NCI-H510A treated with DMSO at 0.1 percent for 48 hours (cell line): Measurements from ENCODE around the gene POLR1A.

Source experiments
- DNase-seq: peaks from one replicate; lab custom pipeline; 2025; lab: John Stamatoyannopoulos, UW

The POLR1A gene

GRCh38 chr2:86064006-86064405 lies 41.7 kb downstream of the POLR1A start:
- no peak for DNase-seq

DNA sequence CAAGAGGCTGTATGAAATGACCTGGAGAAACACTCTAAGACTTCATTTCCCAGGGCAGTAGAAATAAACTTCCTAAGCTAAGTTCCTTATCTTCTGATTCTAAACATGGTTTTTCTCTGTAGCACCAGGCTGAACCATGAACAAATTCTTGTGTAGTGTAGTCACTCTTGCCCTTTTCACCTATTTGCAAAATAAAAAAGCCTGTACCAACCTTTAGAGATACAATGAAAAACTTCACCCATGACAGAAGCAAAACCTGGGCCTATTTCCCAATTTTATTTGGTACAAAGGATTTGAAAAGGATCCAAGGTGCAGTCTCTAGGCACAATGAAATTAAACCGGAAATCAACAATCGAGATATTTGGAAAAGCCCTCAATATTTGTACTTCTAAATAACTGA lies 43.6 kb downstream of the POLR1A start:
- DNase-seq, result no peak

- no peak for DNase-seq
These were observed 48.9 kb downstream of the POLR1A start for GRCh38 chr2:86056590-86057331.

DNA sequence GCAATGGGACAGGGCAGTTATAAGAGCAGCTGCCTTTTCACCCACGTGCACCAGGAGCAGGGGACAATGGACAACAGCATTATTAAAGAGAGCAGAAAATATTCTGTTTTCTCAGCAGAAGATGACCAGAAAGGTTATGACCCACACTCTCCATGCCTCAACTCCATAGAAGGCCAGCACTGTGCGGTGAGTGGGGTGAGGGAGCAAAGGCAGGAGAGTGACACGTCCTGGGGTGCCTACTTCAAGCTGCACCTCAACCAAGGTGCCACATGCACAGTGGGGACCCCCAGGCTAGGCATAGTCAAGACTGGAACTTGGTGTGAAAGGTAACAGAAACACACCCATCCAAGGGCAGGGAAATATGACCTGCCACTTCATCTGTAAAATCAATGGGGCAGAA lies 50.4 kb downstream of the POLR1A start:
- no peak for DNase-seq

DNA sequence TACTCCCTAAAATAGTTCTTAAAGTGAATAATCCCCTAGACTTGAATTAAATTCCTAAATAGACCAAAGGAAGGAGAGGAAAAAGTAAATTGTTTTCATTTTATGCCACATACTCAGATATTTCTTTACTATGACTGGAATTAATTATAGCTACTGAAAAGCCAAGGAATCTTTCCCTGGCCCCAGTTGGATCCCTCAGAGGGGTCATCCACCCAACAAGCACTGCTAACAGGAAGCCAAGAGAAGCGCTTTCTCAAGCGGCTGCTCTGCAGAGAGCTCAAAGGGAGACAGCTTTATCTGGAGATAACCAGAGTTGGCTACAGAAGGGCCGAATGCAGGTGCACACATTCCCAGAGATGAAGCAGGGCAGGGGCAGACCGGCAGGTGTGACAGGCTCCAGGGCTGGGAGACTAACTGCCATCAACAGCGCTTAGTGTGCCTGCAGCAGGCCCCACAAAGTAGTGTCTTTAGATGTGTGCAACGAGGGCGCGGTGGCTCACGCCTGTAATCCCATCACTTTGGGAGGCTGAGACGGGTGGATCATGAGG lies 51.1 kb downstream of the POLR1A start:
- DNase-seq, result no peak

DNA sequence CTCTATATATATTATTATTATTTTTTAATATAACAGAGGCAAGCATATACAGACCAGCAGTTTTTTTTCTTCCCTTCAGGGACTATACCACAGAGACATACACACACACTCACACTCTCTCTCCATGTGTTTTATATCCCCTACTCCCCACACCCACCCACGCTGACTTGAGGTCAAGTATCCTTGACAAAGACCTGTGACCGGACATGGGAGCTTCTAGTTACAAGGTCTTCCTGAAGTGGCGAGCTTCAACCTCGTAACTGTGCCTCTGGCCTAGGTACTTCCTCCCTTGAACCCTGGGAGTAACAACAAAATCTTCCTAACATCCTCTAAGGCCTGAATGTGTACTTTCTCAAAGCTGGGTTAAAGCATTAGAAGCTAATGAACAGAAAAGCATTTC lies 52.5 kb downstream of the POLR1A start:
- no peak for DNase-seq

DNA sequence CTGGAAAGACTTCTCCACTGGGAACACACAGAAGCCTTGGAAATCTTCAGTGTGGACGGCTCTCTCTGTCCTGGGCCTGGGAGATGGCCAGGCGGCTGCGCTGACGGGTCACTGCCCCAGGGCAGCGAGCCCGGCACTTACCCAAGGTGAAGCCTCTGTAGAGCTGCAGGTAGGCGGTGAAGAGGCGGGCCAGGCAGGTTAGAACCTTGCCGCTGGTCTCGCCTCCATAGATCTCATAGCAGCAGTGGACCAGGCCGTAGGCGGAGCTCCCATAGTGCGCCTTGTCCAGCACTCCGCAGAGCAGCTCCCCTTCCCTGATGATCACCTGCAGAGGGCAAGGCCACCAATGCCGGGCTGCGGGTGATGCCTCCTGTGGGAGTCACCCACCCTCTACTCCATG lies 53.0 kb downstream of the POLR1A start:
- DNase-seq, result no peak

GRCh38 chr2:86052265-86052664 lies 53.4 kb downstream of the POLR1A start:
- no peak for DNase-seq

GRCh38 chr2:86050301-86050700 lies 55.4 kb downstream of the POLR1A start:
- no peak for DNase-seq

- DNase-seq, result no peak
These were observed 56.2 kb downstream of the POLR1A start for GRCh38 chr2:86049529-86049928.

DNA sequence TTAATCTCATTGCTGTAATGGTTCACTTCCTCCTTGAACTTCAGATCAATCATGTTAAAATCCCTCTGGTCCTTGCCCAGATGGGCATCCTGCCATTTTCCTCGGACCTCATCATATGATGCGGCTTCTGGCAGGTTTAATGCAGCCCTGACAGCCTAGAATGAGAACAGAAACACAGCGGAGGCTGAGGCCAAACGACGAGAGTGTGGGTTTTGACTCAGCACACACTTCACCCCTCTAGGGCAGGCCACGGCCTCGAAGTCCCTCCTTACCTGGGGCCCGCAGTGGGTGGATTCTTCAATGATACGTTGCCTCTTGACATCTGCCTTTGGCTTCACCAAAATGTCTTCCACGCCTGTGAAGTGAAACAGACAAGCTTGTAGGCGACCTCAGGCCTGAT lies 56.8 kb downstream of the POLR1A start:
- no peak for DNase-seq

GRCh38 chr2:86048383-86048701 lies 57.3 kb downstream of the POLR1A start:
- DNase-seq, result no peak

GRCh38 chr2:86047575-86048382 lies 57.9 kb downstream of the POLR1A start:
- DNase-seq, result no peak

DNA sequence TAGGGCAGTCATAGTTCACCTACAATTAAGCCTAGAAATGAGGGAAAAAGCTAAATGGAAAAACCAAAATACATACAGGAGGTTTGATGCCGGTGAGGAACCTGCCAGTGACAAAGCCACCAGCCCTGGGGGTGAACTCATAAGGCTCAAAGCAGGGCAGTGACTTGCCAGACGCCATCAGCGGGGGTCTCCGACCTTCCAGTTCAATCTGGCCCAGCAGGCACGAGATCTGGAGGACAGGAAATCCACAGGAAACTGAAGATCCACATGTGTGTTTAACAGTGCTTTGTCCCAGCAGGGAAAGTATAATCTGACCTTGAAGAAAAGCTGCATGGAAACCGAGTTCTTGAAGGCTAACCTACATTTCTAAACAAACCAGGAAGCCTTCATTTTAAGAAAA lies 60.1 kb downstream of the POLR1A start:
- no peak for DNase-seq

- DNase-seq, result no peak
These were observed 61.1 kb downstream of the POLR1A start for GRCh38 chr2:86044614-86045013.

GRCh38 chr2:86044045-86044444 lies 61.6 kb downstream of the POLR1A start:
- DNase-seq, result no peak

GRCh38 chr2:86042256-86043168 lies 63.2 kb downstream of the POLR1A start:
- DNase-seq, result no peak

DNA sequence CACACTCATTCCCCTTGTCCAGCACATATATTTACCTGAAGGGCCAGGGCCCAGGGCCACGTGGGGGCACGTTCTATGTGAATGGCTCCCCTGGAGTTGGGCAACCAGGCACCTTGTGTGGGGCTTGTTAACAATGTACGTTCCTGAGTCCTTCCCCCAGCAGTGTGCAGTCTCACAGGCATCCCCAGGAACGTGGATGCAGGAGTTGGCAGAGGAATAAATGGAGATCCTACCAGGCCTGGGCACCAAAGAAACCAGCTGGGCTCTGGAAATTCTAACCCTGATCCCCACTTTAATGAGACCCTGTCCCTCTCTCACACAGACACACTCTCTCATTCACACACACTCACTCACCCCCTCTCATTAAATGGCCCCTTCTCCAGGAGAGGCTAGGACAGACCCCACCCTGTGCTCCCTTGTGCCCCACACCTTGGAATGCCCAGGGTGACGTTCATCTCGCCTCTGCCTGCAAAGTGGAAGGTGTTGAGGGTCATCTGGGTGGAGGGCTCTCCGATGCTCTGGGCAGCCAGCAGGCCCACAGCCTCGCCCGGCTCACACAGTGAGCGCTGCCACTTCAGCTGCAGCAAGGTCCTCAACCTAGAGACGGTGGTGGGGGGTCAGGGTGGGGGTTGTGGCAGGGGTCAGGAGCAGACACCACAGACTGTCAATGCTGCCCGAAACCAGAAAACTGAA lies 65.6 kb downstream of the POLR1A start:
- no peak for DNase-seq

DNA sequence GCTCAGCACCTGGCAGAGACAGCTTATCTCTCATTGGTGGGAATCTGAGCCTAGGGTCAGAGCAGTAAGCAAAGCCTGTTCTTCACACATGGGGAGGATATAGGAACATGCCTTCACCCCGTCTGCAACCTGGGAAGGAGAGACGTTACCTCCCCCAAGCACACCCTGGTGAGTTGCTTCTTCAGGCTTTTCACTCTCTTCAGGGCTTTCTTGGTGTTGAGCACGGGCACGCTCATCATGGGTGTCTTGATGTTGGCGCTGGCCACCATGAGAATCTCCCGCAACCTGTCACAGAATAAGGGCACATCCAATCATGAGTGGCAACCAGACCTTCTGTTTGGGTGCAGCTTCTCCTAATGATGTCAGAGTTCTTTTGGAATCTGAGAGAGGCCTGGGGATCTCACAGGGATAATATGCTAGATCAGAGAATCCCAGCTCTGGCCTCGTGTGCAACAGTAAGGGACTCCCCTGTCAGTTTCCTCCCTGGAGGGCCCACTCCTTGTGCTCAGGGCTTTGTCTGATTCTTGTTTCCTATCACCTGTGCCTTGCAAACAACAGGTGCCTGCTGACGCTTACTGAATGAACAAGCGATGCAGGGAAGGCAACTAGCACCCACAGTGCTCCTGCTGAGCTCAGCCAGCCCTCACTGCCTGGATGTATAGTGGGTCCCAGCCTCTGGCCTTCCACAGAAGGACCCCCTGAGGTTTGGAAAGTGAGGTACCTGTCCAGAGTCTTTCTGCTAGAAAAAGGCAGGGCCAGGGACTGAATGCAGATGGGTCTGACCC lies 66.3 kb downstream of the POLR1A start:
- DNase-seq, result no peak

- DNase-seq, result no peak
These were observed 67.2 kb downstream of the POLR1A start for GRCh38 chr2:86038291-86039081.
